Measurements from ENCODE around the gene DNPH1. TPM values are rescaled to one million over a fixed set of nuclear protein-coding genes. Genes with fewer than 3 reads are reported as not detected.

Gene DNPH1
- total RNA-seq, 1 experiment from 2014 or later: 91.0 TPM

- intact Hi-C loops (cut with micrococcal nuclease): no loop called here
- H3K4me3 Mint-ChIP-seq (ENCODE audit: unreplicated experiment): no peak overlapping the region
- H3K4me1 Mint-ChIP-seq (ENCODE audit: insufficient read depth, unreplicated experiment): peaks cover 5% of the 10 kb centered on the region
- CTCF ChIA-PET: interaction anchor here (0.6 to 1.0 kb wide), 3 partner anchors 10 to 60 kb away, joined by 3 read pairs; no protein-coding TSS in a partner anchor
- DNase-seq (ENCODE audit: unreplicated experiment): no peak
- POLR2A ChIA-PET: no interaction called here
- BruUV-seq (replicated peaks): no TSS peak
- H3K27me3 Mint-ChIP-seq (ENCODE audit: insufficient read depth, unreplicated experiment): no peaks in the 10 kb centered on the region
- H3K9me3 Mint-ChIP-seq (ENCODE audit: unreplicated experiment): no peaks in the 10 kb centered on the region
- peaks cover 6% of the 10 kb centered on the region for H3K36me3 Mint-ChIP-seq (ENCODE audit: insufficient read depth, unreplicated experiment)
- TF ChIP-seq CTCF (IDR thresholded peaks at IDR 0.05; ENCODE audit: unreplicated experiment): no peak
- H3K27ac Mint-ChIP-seq (ENCODE audit: low read depth, unreplicated experiment): no peak overlapping the region
Observed at GRCh38 chr6:43274127-43274915, 45.0 kb upstream of the DNPH1 start.

GRCh38 chr6:43273707-43274106, 44.4 kb upstream of the DNPH1 start:
- Mint-ChIP-seq H3K4me3 (ENCODE audit: unreplicated experiment) (no peak overlapping the region), H3K27me3 (ENCODE audit: insufficient read depth, unreplicated experiment) (no peaks in the 10 kb centered on the region), H3K9me3 (ENCODE audit: unreplicated experiment) (no peaks in the 10 kb centered on the region), H3K27ac (ENCODE audit: low read depth, unreplicated experiment) (no peak overlapping the region), H3K4me1 (ENCODE audit: insufficient read depth, unreplicated experiment) (peaks cover 5% of the 10 kb centered on the region), H3K36me3 (ENCODE audit: insufficient read depth, unreplicated experiment) (peaks cover 5% of the 10 kb centered on the region)
- ChIA-PET CTCF (interaction anchor here (1.0 kb wide), 1 partner anchor 10 kb away, joined by 3 read pairs; no protein-coding TSS in a partner anchor), POLR2A (no interaction called here)
- no TSS peak for BruUV-seq (replicated peaks)
- no peak for DNase-seq (ENCODE audit: unreplicated experiment)
- TF ChIP-seq CTCF (IDR thresholded peaks at IDR 0.05; ENCODE audit: unreplicated experiment): no peak
- intact Hi-C loops (cut with micrococcal nuclease): no loop called here

- POLR2A ChIA-PET: no interaction called here
- BruUV-seq (replicated peaks): no TSS peak
- Mint-ChIP-seq H3K4me3 (ENCODE audit: unreplicated experiment) (no peak overlapping the region), H3K27me3 (ENCODE audit: insufficient read depth, unreplicated experiment) (no peaks in the 10 kb centered on the region), H3K27ac (ENCODE audit: low read depth, unreplicated experiment) (no peak overlapping the region), H3K36me3 (ENCODE audit: insufficient read depth, unreplicated experiment) (no peaks in the 10 kb centered on the region), H3K4me1 (ENCODE audit: insufficient read depth, unreplicated experiment) (no peaks in the 10 kb centered on the region), H3K9me3 (ENCODE audit: unreplicated experiment) (no peaks in the 10 kb centered on the region)
- no peak for DNase-seq (ENCODE audit: unreplicated experiment)
- CTCF ChIA-PET: no interaction called here
- intact Hi-C loops (cut with micrococcal nuclease): no loop called here
- no peak for TF ChIP-seq CTCF (IDR thresholded peaks at IDR 0.05; ENCODE audit: unreplicated experiment)
Observed at GRCh38 chr6:43271944-43272343, 42.7 kb upstream of the DNPH1 start.

DNA sequence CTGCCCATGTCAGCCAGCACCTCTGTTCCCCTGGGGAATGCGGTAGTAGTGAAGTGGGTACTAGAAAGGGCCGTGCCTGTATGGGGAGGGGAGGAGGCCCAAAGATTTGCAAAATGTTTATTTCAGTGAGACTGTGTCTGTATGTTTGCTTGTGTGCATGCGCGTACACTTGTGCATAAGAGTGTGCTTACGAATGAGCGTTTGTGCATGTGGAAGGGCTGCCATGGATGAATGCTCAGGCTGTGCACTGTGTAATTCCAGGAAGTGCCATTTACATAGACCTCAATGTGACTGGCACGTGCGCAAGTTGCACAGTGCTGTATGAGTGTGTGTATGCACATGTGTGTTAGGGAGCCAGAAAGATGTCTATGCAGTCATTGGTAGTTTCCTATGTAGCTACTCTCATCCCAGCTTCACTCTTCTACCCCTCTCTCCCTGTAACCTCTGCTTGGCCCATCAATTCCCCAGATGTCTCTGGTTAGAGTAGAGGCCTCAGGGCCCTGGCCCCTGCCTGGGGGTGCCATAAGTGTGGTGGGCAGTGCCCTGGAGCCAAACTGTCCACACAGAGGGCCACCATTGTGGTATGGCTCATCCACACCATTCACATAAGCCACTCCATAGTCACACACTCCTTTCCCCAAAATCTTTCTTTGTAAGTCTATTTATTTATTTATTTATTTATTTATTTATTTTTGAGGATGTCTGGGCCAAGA, 42.0 kb upstream of the DNPH1 start:
- ChIA-PET POLR2A (no interaction called here), CTCF (interaction anchor here (0.5 kb wide), 1 partner anchor 18 kb away, joined by 4 read pairs; no protein-coding TSS in a partner anchor)
- H3K27ac Mint-ChIP-seq (ENCODE audit: low read depth, unreplicated experiment): no peak overlapping the region
- H3K36me3 Mint-ChIP-seq (ENCODE audit: insufficient read depth, unreplicated experiment): no peaks in the 10 kb centered on the region
- intact Hi-C loops (cut with micrococcal nuclease): no loop called here
- DNase-seq (ENCODE audit: unreplicated experiment): no peak
- H3K9me3 Mint-ChIP-seq (ENCODE audit: unreplicated experiment): no peaks in the 10 kb centered on the region
- H3K4me1 Mint-ChIP-seq (ENCODE audit: insufficient read depth, unreplicated experiment): no peaks in the 10 kb centered on the region
- no TSS peak for BruUV-seq (replicated peaks)
- TF ChIP-seq CTCF (IDR thresholded peaks at IDR 0.05; ENCODE audit: unreplicated experiment): no peak
- H3K27me3 Mint-ChIP-seq (ENCODE audit: insufficient read depth, unreplicated experiment): no peaks in the 10 kb centered on the region
- no peak overlapping the region for H3K4me3 Mint-ChIP-seq (ENCODE audit: unreplicated experiment)
